Subcutaneous abdominal adipose tissue (tissue), 5 donors: Measurements from ENCODE around the gene RGL3.
"Not testable (repeated sequence)": the region's sequence is repeated elsewhere in the genome, so short reads cannot be mapped to it uniquely, and the experiment has no call there.

Experiments used
- H3K27ac ChIP-seq: one replicate; pipeline ENCODE4 v1.7.0; 2013; ENCODE audit warnings: low read depth, mild to moderate bottlenecking, inconsistent platforms, low read length, moderate library complexity
- H3K27me3 ChIP-seq, 5 donors: one replicate each; pipeline ENCODE4 v1.7.0; 2013; ENCODE audit warnings: low read length in 5 of 5, inconsistent platforms in 1 of 5; ENCODE audit not compliant: control insufficient read depth in 5 of 5, insufficient read depth in 4 of 5
- H3K36me3 ChIP-seq, 5 donors: one replicate each; pipeline ENCODE4 v1.7.0; 2013; ENCODE audit warnings: low read length in 5 of 5; ENCODE audit not compliant: control insufficient read depth in 5 of 5, insufficient read depth in 5 of 5
- H3K4me1 ChIP-seq, 5 donors: one replicate each; pipeline ENCODE4 v1.7.0; 2013; ENCODE audit warnings: low read length in 5 of 5, mild to moderate bottlenecking in 3 of 5, moderate library complexity in 1 of 5; ENCODE audit not compliant: control insufficient read depth in 5 of 5, insufficient read depth in 5 of 5
- H3K4me3 ChIP-seq, 5 donors: one replicate each; pipeline ENCODE4 v1.7.0; 2013; ENCODE audit warnings: low read length in 5 of 5, low read depth in 1 of 5
- H3K9ac ChIP-seq, 5 donors: one replicate each; pipeline ENCODE4 v1.7.0; 2013; ENCODE audit warnings: low read length in 5 of 5, mild to moderate bottlenecking in 4 of 5, moderate library complexity in 3 of 5
- H3K9me3 ChIP-seq, 5 donors: one replicate each; pipeline ENCODE4 v1.7.0; 2013; ENCODE audit warnings: low read length in 5 of 5; ENCODE audit not compliant: control insufficient read depth in 5 of 5
- donor health status: healthy.
- donor health status: healthy.
- donor health status: healthy.
- donor health status: healthy.
- donor health status: healthy.

RGL3 gene

GRCh38 chr19:11355160-11356073 lies 63.7 kb downstream of the RGL3 start, which contains the start of gene PLPPR2:
TSS of gene PLPPR2 (plus strand) at chr19:11355432. CDS start at chr19:11357674, 2,242 bp downstream.
- Histone ChIP-seq H3K9ac (peak within 1 kb of the TSS; percentile 18 to 84 (median 39)), H3K27ac (no peak within 1 kb of the TSS)

GRCh38 chr19:11354102-11354501 lies 65.0 kb downstream of the RGL3 start:
- H3K27me3 ChIP-seq, H3K27ac ChIP-seq, H3K9me3 ChIP-seq, H3K36me3 ChIP-seq, H3K4me3 ChIP-seq, H3K9ac ChIP-seq: not testable (repeated sequence)
- H3K4me1 ChIP-seq = peaks cover 4 to 16% (median 12%) of the 10 kb centered on the region in 5 donors

More at GRCh38 chr19:11355160-11356073, 63.7 kb downstream of the RGL3 start, which contains the start of gene PLPPR2:
- H3K27me3 ChIP-seq = no peaks in the 10 kb centered on the region
- peak within 1 kb of the TSS; percentile 54 to 85 (median 68) for H3K4me3 ChIP-seq
- H3K9me3 ChIP-seq = no peaks in the 10 kb centered on the region
- H3K4me1 ChIP-seq = peaks cover 4 to 16% (median 12%) of the 10 kb centered on the region in 5 donors
- H3K36me3 ChIP-seq = peaks cover 0 to 15% (median 7%) of the 10 kb centered on the region in 5 donors

GRCh38 chr19:11349171-11349570 lies 69.9 kb downstream of the RGL3 start:
- H3K27me3 ChIP-seq = no peaks in the 10 kb centered on the region
- peaks cover 9 to 28% (median 24%) of the 10 kb centered on the region in 5 donors for H3K4me1 ChIP-seq
- peak overlapping the region in 1 of 5 donors; percentile 35 for H3K4me3 ChIP-seq
- no peak overlapping the region for H3K9ac ChIP-seq
- H3K36me3 ChIP-seq = peaks cover 0 to 2% (median 0%) of the 10 kb centered on the region in 5 donors
- peaks cover 0 to 11% (median 9%) of the 10 kb centered on the region in 5 donors for H3K9me3 ChIP-seq
- no peak overlapping the region for H3K27ac ChIP-seq

GRCh38 chr19:11347546-11348039 lies 71.5 kb downstream of the RGL3 start:
- peak overlapping the region; percentile 77 for H3K27ac ChIP-seq

GRCh38 chr19:11346104-11346940 lies 72.8 kb downstream of the RGL3 start, which contains the start of the genes CCDC159 and TMEM205:
TSS of gene CCDC159 (plus strand) at chr19:11346519. CDS start at chr19:11346607, 88 bp downstream.
TSS of gene TMEM205 (minus strand) at chr19:11346268. CDS start at chr19:11345619, 649 bp downstream.
- Histone ChIP-seq H3K27ac (peak within 1 kb of the TSS; percentile 77), H3K9ac (peak within 1 kb of the TSS; percentile 70 to 84 (median 80)), H3K27me3 (no peaks in the 10 kb centered on the region), H3K9me3 (peaks cover 0 to 11% (median 9%) of the 10 kb centered on the region in 5 donors), H3K4me3 (peak within 1 kb of the TSS; percentile 84 to 89 (median 86)), H3K36me3 (peaks cover 0 to 8% (median 6%) of the 10 kb centered on the region in 5 donors), H3K4me1 (peaks cover 9 to 30% (median 26%) of the 10 kb centered on the region in 5 donors)

More at GRCh38 chr19:11347546-11348039, 71.5 kb downstream of the RGL3 start:
- Histone ChIP-seq H3K4me3 (no peak overlapping the region), H3K27me3 (no peaks in the 10 kb centered on the region), H3K36me3 (peaks cover 0 to 6% (median 2%) of the 10 kb centered on the region in 5 donors), H3K9me3 (peaks cover 0 to 11% (median 9%) of the 10 kb centered on the region in 5 donors), H3K4me1 (peaks cover 9 to 30% (median 26%) of the 10 kb centered on the region in 5 donors), H3K9ac (no peak overlapping the region)

- peak overlapping the region in 4 of 5 donors; percentile 69 to 84 (median 78) for H3K9ac ChIP-seq
- peaks cover 9 to 30% (median 26%) of the 10 kb centered on the region in 5 donors for H3K4me1 ChIP-seq
Measured at GRCh38 chr19:11345122-11345803, 73.9 kb downstream of the RGL3 start.

More at GRCh38 chr19:11345122-11345803, 73.9 kb downstream of the RGL3 start:
- H3K27ac ChIP-seq = peak overlapping the region; percentile 77
- peaks cover 0 to 8% (median 7%) of the 10 kb centered on the region in 5 donors for H3K36me3 ChIP-seq
- peaks cover 0 to 11% (median 9%) of the 10 kb centered on the region in 5 donors for H3K9me3 ChIP-seq
- no peaks in the 10 kb centered on the region for H3K27me3 ChIP-seq
- H3K4me3 ChIP-seq = peak overlapping the region; percentile 83 to 89 (median 86)
